Erythroblast (primary cell): ENCODE measurements around the gene NACAD.

ENCODE experiments used
- GATA1 ChIP-seq: IDR thresholded peaks from 2 replicates; pipeline ENCODE4 v1.6.1; 2011; ENCODE audit warnings: low read depth, mild to moderate bottlenecking, control low read depth, low read length, moderate library complexity
- POLR2A ChIP-seq: IDR thresholded peaks from 2 replicates; pipeline ENCODE4 v1.6.1; 2011; ENCODE audit warnings: mild to moderate bottlenecking, low read length

DNA sequence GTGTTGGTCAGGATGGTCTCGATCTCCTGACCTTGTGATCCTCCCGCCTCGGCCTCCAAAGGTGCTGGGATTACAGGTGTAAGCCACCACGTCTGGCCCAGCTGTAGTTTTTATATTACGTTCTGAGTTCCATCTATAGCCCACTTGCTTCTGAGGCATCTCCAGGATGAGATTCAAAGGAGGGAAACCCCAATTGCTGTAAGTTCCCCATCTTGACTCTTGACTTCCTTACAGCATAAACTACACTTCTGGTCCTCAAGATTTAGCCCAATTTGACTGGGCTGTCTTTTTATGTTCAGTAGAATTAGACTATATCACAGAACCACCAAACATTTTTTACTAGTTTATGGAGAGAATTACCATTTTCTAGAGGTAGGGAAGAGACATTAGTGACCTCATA lies 44.4 kb downstream of the NACAD start:
- TF ChIP-seq POLR2A (no peak), GATA1 (no peak)
